ENCODE measurements around the gene FAM180A.

The FAM180A gene

GRCh38 chr7:135771051-135771450 lies 22.4 kb upstream of the FAM180A start:
- DNase-seq: no peak

- no peak for DNase-seq
Measured at GRCh38 chr7:135770139-135770710, 21.6 kb upstream of the FAM180A start.

DNA sequence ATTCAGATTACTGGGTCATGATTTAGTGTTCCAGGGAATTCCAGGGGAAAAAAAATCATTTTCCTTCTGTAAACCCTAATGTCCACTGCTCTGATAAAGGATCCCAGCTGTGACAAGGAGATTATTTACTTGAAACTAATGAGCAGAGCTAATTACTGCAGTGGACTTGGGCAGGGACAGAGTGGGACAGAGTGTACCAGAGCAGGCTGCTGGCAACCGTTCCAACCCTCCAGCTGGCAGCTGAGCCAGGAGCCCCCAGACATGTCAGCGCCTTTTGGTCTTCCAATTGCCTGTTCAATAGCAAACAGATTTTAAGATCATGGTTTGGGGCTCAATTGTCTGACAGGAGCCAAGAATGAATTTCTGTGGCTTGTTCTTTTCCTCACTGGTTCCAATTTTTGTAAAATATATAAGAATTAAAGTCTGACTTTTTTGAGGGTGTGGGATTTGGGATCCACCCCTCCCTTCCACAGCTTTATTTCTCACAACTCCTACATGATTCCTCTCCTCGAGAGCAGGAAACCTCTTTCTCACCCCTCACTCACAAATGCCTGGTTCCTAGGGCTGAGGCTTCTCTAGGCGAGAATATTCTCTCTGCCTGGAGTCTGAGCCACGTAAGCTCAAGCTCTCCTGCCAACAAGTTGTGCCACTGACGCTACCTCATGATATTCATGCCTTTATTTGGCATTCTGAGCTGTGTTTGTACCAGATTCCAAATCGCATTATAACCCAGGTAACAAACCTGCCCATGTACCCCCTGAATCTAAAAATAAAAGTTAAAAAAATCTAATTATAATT lies 20.6 kb upstream of the FAM180A start:
- peak; percentile 21 to 52 for DNase-seq

GRCh38 chr7:135768467-135768866 lies 19.9 kb upstream of the FAM180A start:
- DNase-seq: no peak

DNA sequence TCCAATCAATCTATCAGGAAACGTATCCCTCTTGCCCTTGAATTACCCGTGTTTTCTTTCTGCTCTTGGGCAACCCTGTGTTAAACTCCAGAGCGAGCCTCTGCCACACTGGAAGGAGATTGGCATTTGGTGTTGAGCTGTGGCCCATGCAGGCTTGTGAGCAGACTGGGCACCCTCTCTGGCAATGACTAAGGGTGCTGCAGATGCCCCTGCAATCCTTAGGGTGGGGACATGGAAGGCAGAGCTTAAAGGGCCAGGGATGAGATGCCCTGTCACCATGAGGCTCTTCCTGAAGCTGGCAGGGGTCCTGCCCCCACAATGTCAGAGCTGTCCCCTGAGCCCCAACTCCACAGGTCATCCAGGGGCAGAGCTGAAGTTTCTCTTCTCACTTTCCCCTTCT lies 19.5 kb upstream of the FAM180A start:
- DNase-seq: no peak

- DNase-seq: no peak
Measured at GRCh38 chr7:135763261-135763660, 14.6 kb upstream of the FAM180A start.

DNA sequence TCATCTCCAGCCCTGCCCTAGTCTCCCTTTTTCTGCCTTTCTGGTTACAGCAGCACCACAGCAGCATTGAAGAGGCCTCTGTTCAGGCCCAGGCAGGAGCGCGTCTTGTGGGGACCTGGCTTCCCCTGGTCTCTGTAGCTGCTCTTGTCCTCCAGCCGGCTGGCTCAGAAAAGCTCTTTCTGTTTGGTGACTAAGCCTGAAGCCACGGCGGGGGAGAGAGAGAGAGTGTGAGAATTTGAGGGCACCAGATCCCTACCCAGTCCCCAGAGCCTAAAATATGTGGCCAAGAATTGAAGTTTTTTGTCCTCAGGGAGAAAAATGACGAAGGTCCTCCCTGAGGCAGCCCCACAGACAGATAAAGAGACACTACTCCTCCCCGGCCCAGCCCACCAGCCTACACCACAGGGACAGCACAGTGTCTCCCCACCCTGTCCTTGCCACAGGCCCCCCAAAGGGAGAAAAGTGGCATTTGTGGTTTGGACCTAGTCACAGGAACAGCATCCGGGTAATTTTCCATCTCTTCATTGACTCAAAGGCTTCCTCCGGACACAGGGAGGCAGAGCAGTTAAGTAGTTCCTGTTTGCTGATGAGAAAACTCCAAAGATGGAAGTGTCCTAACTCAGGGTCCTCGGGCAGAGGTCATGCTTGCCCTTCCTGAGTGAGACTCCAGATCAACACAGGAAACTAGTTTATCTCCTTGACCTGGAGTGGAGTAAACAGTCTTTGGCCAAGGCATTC lies 13.3 kb upstream of the FAM180A start:
- DNase-seq: no peak

DNA sequence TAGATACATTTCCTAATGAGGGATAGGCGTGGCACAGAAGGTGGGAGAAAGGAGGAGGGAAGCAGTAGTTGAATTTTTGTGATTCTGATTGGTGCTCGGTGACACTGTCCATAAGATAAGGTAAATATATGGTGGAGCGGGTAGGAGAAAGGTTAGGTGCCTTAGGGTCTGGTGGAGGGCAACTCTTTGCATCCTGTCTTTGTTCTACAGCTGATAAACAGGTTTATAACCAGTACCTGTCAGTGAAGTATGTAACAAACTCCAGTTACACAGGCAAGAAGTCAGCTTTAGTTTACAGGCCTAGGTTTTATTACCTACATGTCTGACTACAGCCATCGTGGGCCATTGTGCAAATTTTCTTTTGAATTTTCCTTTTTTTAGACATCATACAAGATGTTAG lies 10.9 kb upstream of the FAM180A start:
- DNase-seq: no peak

- no peak for DNase-seq
Measured at GRCh38 chr7:135758531-135758932, 9.9 kb upstream of the FAM180A start.

DNA sequence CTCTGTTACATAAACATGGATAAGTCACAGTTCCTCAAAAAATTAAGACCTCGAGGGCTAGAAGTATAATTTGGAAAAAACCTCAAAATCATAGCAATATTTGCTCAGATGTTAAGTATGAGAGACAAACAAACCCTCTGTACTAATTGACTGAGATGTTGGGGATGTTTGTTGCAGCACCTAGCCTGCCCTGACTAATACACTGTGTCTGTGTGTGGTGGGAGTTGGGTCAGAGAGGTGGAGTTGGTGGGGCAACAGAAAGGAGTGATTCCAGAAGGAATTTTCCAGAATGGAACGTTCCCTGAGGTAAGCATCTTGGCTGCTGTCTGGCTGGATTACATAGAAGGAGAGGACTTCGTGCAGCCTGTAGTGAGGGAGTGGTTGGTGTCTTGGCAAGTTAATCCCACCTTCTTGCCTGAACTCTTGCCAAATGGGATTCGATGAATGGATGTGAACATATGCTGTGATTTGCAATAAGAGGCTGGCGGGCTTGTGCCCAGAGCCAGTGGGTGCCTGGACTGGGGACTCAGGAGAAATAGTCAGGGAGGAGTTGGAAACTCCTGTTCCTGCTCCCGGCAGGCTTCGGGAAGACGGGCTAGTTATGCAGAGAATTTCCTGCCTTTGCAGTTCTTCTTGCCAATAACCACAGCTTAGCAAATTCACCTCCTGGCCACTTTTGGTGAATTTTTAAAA lies 9.3 kb upstream of the FAM180A start:
- no peak for DNase-seq

- no peak for DNase-seq
Measured at GRCh38 chr7:135756191-135756590, 7.6 kb upstream of the FAM180A start.

DNA sequence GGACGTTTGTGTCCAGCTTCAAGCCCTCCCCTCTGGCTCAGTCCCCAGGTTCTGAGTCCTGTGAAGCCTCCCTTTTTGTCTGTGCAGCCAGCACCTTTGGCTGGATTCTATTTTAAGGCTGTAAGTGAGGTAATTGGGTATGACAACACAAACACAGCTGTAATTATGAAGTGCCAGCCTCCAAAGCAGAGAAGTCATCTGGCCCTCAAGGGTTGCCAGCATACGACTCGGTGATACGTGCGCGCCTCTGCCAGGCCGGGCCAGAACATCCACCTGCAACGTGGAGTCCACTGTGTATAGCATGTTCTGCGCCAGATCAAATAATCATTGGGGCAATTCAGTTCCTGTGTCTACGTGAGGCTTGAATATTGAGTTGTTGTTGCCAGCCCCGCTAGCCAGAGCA lies 6.7 kb upstream of the FAM180A start:
- no peak for DNase-seq

DNA sequence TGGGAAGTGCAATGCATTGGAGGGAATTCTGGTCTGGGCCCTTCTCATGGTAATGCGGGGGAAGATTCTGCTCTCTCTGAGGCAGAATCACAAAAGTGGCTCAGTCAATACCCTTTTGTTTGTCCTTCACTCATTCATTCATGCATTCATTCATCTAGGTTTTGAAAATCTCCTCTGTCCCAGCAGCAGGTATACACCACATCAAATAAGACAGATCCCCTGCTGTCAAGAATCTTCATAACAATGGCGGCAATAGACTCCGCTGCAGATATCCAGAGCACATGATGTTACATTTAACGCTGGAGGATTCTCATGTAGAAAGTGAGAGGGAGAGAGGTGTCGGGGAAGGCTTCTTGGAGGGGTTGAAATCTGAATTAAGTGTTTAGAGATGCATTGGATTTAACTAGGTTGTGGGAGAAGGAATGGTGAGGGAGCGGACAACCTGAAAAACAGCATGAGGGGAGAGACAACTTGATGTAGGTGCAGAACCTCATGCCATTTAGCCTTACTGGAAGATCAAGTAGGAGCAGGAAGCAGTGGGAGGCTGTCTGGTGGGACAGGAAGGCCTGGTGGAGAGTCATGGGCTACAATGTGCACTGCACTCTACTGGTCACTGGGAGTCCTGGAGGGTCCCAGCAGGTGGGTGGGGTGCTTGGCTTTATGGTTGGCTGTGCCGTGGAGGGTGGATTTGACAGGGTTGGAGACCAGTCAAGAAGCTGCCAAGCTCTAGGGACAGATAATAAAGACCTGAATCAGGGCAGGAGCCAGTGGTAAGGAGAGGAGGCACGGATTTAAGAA lies 5.2 kb upstream of the FAM180A start:
- DNase-seq: no peak

- DNase-seq: no peak
Measured at GRCh38 chr7:135747366-135747765, 1.2 kb downstream of the FAM180A start.

GRCh38 chr7:135745703-135746312 lies 2.8 kb downstream of the FAM180A start:
- no peak for DNase-seq

DNA sequence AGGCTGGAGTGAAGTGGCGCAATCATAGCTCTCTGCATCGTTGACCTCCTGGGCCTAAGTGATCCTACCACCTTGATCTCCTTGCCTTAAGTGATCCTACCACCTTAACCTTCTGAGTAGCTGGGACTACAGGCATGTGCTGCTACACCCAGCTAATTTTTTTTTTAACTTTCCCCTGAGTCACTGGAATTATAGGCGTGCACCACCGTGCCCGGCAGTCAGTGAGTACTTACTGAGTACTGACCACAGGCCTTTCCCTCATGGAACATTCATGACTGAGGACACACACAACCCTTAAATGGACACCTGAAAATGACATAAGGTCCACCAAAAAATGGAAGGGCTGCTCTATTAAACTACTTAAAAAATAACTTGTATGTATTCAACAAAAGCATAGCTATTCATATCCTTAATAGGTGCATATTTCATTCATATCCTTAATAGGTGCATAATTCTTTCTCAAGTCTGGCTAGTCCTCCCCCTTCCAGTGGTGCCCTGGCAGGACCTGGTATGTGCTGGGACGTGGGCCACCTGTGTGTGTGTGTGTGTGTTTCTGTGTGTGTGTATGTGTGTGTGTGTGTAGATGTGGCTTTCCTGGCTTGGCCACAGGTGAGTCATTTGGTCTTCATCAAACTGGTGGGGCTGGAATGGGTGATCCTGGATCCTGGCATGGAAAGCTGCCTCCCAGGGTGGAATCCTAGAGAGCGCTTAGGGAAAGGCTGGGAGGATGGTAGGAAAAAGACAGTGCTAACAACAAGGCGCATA lies 3.5 kb downstream of the FAM180A start:
- no peak for DNase-seq

GRCh38 chr7:135743907-135744731 lies 4.5 kb downstream of the FAM180A start:
- no peak for DNase-seq

GRCh38 chr7:135742371-135742770 lies 6.2 kb downstream of the FAM180A start:
- DNase-seq: no peak

GRCh38 chr7:135741905-135742304 lies 6.7 kb downstream of the FAM180A start:
- no peak for DNase-seq

DNA sequence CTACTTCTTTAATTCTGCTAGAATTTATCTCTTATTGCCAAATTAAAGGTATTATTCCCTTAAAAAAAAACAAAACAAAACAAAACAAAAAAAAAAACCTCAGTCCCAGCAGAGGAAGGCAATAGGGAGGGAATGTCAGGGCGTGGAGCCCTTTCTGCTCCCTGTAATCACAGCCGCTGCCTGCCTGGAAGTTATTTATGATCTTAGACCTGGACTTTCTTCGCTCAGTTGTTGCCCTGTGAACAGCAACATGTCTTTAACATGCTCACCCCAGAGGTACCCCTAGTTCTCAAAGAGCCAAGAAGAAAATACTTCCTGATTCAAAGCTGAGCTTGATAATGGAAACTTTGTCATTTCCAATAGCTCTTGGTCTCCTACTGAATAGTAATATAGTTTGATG lies 7.7 kb downstream of the FAM180A start:
- DNase-seq: no peak
